Activated T-helper 1 cell treated with anti-CD3 and anti-CD28 coated beads, Interleukin-2, amount 50 U/mL, for 16 hours (primary cell): ENCODE measurements around the gene CEP63.
"Not testable (repeated sequence)": the region's sequence is repeated elsewhere in the genome, so short reads cannot be mapped to it uniquely, and the experiment has no call there.

Experiments used
- DNase-seq, 2 donors: peaks; one replicate each; pipeline ENCODE4 v3.0.0-alpha.2; 2020; ENCODE audit warnings: low read depth in 1 of 2, low spot score in 1 of 2

CEP63 gene

DNA sequence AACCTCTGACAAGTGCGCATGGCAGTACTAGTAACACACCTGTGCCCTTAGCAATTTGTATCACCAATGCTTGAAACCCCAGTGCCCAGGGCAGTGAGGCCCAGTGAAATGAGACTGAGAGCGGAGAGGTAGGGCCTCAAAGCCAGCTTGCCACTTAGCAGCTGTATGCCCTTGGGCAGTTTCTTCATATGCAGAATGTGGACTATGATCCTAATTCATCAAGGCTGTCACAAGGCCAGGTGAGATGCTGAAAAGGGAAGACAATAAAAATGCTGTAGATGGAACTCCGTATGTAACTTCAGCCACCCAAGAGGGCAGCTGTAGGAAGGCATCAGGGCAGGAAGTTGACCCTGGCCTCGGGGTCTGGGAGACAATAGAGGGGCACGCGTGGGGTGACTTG is 90.6 kb downstream of the CEP63 start:
- DNase-seq, result no peak

DNA sequence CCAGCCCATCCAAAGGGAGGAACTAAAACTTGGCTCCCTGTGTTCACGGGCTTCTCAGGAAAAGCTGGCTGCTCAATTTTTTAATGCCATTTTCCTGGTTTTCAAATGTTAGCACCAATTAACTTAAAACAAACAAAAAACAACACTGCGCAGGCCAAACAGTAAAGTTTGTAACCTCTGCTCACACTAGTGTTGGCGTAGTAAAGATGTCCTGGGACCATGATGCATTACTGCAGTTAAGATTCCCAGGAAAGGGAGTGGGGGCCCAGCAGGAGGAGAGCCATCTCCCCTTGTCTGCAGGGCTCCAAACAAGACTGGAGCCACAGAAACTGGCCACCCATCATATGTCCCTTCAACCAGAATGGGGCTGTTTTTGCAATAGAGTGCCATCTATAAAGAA is 91.0 kb downstream of the CEP63 start:
- DNase-seq, result no peak

DNA sequence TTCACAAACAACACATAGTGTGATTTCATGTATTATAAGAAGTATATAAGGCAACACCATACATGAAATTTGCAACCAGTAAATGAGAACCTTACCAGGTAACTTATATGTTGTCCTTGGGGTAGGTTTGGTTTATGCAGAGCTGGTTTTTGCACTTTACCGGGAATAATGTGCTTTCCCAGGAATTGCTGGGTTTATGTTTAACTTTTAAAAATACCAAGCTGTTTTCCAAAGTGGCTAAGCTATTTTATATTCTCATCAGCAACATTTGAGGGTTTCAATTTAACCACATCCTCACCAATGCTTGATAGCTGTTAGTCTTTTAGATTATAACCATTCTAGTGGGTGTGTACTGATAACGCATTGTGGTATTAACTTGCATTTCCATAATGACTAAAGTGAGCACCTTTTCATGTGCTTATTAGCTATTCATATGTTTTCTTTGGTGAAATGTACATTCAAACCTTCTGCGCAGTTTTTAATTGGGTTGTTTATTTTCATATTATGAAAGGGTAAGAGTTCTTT is 93.3 kb downstream of the CEP63 start:
- no peak for DNase-seq

DNA sequence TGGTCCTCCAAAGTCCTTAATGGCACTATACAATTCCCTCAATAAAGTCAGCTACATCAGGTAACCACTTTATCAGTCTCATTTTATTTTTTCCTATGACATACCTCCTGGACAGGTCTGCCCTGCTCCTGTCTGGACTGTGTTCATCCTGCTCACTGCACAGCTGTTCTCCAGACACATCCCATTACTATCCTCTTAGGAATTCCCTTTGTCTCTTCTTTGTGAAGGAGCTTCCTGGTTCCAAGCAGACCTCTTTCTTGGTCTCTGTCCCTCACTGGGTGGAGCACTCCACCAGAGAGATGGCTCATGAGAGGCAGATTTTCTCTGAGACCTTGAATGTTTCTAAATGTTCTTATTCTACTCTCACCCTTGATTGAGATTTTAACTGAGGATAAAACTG is 104.9 kb downstream of the CEP63 start:
- no peak for DNase-seq

DNA sequence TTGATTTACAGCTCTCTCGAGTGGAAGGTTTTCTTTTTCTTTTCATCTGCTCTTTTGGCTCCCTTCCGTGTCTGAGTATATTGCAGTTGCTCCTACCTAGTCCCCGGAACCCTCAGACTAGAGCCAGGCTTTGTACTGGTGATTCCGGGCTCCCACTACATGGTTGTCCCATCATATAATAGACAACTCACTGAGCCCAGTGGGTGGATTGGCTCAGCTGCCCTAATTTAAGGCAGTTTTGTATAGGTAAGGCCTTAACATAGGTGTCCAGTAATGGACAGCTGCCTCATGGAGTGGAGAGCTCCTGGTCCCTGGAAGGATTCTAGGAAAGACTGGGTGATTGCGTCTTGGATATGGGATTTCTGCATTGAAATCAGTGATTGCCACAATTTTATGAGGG is 106.9 kb downstream of the CEP63 start:
- no peak for DNase-seq

DNA sequence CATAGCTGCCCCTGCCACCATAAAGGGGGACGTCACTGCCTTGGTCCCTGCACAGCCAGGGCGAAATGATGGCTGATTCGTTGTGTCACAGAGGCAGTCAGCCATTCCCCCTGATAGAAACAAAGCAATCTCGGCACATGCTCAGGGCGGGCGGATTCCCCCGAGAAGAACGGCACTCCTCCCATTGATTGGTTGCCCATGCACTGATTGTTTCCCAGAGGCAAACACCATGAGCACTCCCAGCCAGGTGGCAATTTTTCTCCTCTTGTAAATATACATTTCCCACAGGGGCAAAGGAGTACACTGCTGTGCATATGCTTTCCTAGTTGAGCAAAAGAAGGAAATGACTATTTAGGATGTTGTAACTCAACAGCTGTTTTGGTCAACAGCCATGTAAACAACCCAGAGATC is 108.5 kb downstream of the CEP63 start:
- DNase-seq, result no peak

DNA sequence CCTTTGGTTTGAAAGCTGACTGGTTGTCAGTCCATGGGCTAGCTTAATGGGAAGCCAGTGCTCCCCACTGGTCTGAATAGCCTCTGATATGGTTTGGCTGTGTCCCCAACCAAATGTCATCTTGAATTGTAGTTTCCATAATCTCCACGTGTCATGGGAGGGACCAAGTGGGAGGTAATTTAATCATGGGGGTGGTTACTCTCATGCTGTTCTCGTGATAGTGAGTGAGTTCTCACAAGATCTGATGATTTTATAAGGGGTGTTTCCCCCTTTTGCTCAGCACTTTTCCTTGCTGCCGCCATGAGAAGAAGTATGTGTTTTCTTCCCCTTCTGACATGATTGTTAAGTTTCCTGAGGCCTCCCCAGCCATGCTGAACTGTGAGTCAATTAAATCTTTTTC is 109.1 kb downstream of the CEP63 start:
- DNase-seq, result not testable (repeated sequence)

DNA sequence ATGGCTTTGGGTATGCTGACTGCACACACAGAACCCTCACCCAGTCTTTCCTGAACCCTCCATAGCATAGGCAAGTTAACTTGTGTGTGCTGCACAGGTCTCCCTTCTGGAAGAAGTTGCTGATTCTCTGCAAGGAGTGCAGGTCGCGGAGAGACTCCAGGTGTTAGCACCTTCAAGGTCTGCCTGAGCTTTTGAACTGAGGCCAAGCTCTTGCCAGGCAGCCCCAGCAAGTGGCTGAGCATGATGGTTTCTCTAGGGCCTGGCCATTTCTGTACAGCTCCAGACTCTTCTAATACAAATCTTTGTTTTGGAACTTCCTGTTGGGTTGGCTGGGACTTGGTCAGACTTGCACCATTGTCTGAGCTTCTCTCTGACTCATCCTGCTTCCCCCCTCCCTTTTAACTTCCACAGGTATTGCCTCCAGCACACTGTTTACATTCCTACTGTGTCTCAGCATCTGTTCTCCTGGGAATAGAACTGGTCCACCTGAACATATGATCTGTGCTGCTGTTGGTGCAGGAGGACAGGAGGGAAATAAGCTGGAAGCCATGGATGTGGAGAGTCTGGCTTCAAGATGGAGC is 111.6 kb downstream of the CEP63 start:
- no peak for DNase-seq

DNA sequence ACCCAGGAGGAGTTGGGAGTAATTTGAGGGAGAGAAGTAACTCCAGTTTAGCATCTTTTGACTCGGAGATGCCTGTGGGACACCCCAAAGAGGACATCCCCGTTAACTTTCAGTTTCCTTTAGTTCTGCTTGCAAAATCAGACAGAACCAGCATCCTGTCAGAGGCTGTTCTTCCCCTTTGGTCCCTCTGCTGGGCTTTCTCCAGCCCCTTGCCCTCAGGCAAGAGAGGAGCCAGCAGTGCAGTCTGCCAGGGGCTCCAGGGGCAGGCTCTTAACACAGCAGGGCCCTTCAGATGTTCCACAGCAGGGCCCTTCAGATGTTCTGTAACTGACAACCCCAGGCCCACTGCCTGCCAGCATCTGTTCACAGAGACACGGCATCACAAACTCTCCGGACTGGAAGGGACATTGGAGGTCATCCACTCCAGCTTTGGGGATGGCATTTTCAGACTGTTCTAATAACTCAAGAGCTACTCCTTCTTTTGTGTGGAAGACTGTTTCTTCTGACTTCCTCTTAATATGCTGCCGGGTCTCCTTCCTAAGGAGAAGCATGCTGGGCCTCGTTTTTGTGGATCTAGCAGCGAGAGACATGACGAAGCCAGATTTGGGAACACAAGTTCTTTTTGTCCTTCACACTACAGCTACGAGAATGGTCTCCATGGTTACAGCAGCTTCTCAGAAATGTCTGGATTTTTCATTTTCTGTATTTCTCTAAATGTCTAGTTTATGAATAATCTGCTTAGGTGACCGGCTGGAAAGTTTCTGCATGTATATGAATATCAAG is 113.1 kb downstream of the CEP63 start:
- DNase-seq, result no peak

DNA sequence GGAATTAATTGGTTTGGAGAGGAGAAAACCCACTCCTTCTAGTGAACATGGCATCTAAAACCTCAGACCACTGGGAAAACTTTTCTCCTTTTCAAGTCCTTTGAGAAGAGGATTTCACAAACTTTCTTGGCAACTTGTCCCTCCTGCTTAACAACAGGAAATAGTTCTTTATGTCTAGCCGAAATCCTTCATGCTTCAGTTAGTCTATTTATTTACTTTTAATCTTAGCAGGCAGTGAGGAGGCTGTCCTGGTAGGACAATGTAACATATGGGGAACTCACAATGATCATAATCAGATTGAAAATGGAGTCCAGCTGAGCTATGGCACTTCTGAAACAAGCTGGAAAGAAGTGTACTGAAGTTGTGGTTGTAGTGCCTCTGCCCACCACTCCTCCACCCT is 114.3 kb downstream of the CEP63 start:
- no peak for DNase-seq

DNA sequence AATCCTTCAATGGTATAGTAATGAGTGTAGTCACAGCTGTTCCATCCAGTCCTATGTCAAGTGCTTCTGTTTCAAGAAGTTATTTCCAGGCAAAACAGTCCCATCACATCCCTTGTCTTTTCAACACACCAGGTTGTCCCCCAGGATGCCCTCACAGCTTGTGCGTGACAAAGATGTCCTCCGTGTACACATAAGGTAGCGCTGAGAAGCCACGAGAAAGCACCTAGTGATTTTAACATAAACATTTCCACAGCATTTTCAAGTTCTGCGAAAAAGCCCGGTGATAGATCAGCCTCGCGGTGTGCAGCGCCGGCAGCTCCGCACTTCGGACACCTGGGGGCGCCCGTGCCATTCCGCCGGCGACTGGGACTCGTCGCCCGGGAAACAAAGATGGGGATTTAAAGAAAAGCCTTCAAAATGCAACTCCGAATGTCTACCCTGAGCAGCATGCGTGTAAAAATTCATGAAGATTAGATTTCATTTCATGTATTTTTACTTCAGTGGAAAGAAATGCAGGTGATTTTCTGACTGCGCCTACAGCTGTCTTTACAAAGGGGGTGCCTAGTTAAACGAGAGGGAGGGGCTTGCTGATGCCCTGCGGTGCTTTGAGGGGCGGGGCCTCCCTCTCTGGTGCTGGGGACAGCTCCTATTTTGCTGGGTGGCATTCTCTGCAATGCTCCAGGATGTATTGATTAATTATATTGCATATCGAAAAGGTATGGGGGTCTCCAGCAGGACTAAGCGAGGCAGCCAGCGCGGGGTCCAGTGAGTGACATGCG is 115.0 kb downstream of the CEP63 start:
- peak in 1 of 2 donors; percentile 18 for DNase-seq

DNA sequence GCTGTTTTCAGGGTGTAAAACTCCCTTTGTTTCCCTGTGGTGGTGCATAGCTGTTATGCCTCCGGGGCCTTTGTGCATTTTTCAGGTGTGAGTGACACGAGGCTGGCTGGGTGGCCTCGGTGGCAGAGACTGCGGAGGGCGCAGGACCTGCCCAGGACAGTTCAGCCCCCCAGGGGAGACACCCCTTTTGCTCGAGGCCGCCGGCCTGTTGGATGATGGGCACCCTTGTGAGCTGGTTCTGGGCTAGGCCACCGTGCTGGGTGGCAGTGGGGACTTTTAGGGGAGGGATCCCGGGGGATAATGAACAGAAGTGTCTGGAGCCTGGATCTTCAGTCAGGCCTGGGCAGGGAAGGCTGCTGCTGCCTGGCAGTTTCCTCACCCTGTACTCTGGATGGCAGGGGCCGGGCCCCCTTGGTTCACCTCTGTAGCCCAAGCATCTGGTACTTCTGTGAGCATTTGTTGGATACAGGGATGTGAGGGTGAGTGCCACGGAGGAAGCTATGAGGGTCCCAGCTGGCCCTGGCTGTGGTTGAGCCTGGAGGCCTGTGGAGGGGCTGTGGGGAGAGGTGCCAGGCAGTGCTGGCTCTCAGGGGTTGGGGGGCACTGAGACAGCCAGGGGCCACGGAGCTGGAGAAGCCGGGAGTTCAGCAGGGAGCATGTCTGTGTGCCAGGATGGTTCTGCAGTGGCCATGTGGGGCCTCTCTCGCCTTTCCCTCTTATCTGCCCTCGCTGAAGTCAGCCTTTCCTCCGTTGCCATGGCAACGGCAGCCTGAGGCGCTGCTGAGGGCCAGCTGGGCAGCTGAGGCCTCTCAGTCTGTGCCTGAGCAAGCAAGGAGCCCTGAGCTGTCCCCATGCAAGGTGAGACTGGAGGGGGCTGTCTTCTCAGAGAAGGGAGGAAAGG is 115.9 kb downstream of the CEP63 start:
- no peak for DNase-seq

DNA sequence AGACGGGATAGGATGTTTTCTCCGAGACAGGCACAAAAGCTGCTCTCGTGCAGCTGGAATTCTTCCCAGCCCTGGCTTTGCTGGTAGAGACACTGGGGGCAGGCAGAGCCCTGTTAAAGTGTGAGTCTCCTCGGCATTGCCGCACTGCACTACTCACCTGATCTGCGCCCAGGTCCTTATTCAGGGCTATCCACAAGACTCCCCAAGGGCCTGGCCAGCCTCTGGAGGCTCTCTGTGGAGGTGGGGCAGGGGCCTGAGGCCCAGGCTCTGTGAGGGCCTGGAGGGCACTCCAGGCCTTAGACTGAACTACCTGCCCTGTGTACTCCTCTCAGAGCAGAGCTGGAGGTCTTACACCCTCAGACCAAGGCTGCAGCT is 116.6 kb downstream of the CEP63 start:
- no peak for DNase-seq

DNA sequence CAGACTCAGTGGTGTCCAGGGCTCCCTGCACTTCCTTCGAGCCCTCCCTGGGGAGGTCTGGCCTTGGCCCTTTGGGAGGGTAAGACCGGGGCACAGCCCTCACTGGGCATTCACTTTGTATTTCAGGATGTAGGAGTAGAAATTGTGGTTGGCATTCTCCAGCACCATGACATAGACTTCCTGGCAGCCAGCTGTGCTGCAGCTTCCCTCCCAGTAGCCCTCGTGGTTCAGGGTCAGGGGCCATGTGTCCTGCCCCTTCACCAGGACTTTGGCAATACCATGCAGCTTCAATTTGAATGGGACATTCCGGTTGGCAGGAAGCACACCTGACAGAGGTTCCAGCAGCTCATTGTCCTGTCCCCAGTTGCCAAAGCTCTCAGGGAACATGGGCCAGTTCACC is 117.6 kb downstream of the CEP63 start:
- DNase-seq, result no peak

DNA sequence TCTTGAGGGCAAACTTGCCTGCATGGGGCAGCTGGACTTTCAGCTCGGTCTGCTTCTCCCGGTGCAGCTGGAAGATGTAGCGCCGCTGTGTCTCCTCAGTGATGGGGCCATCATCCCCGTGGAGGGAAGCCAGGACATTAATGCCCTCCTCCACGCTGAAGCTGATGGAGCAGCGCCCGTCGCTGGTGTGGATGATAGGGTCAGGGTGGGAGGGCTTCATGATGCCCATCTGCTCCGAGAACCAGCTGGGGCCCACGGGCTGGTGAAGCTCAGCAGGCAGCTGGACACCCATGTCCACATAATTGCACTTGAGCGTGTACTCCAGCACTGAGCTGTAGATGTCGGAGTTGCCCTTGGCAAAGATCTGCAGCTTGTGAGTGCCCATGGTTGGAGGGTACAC is 118.1 kb downstream of the CEP63 start:
- DNase-seq, result no peak

DNA sequence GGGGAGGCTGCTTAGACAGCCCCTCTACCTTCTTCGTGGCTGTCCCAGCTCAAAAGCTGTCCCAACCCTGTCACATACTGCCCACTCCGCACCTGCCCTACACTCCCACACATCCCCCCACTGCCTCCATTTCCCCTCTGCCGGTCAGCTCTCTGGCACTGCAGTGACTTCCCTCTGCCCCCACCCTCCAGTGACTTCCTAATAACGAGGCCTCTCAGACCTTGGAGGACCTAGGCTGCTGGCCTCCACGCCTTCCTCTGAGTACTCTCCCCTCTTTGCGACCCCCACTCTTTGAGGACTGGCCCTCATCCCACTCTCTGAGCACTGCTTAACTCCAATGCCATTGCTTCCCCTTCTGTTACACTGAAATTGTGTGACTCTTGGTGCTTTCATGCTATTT is 119.7 kb downstream of the CEP63 start:
- no peak for DNase-seq

DNA sequence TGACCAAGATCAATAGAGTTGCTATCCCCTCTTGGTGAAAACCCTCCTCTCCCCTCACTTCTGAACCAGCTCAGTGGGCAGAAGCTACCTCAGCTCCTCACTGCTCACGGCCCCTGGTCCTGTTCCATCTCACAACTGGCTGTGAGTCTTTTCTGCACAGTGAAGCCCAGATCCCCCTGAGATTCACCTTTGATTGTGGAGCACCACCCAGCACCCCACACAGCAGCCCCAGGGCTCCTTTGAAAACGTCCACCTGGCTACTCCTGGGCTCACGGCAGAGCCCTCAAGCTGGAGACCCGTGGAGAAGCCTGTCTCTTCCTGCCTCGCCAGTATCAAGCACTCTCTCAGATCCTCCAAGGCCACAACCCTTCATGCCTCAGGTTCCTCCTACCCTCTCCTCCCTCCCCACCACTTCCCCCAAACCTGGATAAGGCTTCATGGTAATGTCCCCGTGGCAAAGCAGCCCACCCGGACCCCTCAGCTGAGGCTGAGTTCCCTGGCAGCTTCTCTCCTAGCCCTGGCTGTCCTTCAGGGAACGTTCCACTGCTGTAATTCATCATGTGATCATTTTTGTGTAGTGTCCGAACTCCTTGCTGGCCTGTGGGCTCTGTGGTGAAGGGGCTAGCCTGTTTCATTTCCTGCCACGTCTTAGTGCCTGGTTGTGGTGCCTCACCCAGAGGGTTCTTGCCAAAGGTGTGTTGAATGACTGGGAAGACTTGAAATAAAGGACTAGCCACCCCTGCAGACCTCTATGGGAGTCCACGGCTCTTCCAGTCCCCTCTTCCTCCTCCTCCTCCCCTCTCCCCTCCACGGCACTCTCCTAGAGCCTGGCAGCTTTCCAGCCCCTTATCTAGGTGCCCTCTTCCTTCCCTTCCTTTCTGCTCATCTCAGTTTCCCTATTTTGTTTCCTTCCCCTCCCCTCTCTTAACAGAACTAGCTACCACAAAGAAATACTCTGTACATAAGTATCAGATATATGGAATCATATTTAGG is 120.5 kb downstream of the CEP63 start:
- no peak for DNase-seq

DNA sequence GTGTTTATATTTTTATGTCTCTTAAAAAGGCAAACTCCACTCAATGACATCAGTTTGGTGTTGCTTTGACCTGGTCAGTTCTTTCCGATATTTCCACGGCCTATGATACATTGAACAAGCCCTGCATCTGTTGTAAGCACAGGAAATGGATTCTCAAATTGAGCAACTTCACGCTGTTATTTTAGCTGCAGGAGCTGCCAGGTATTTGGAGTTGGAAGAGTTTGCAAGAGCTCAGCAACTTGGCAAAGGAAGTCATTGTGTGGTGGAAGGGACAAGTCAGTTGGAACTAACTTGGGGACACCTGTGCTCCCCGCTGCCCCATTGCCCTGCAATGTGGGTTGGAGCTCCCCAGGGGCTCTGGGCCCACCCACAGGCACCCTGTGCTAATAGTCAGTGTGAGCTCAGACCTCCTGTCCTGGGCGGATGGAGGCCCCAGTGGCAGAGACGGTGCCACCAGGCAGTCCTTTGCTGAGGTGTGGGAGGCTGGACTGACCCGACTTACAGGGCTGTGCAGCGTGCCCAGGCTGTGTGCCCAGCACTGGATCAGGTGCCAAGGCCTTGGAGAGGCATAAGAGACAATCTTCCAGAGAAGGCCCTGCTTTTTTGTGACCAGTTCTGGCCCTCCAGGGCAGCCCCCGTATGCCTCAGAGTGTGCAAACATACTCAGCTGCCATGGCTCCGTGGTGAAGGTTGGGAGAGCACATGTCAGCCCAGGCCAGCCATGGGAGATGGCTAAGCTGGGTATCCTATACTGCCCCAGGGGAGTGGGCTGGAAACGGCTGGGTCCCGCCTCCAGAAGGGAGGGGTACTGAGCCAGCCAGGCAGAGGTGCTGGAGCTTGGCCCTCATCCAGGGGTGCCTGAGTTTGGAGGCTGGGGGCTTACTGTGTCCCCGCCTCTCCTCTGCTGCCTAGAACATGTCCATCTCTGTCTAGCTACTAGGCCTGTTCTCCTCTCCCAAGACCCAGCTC is 121.5 kb downstream of the CEP63 start:
- DNase-seq, result no peak
